PC-3 (cell line): ENCODE measurements around the gene CXXC5.

Source experiments
- CTCF ChIP-seq: fragments of 300-600 bp; sonication (generic); conservative IDR thresholded peaks from 2 replicates; pipeline ENCODE4 v1.5.1; 2017; ENCODE audit warnings: antibody characterized with exemption, low read depth, mild to moderate bottlenecking, low read length
- EZH2 ChIP-seq: fragments of 300-600 bp; sonication (generic); IDR thresholded peaks from one replicate; pipeline ENCODE4 v1.6.1; 2017; ENCODE audit warnings: antibody characterized with exemption, mild to moderate bottlenecking, low read length; ENCODE audit not compliant: unreplicated experiment
- EZH2phosphoT487 ChIP-seq: fragments of 300-600 bp; sonication (generic); IDR thresholded peaks from 2 replicates; pipeline ENCODE4 v1.6.1; 2018; ENCODE audit warnings: mild to moderate bottlenecking, antibody characterized with exemption, low read length, borderline replicate concordance

GRCh38 chr5:139655727-139656271, 7.7 kb downstream of the CXXC5 start:
- no peak for TF ChIP-seq CTCF
- TF ChIP-seq EZH2phosphoT487: no peak
- TF ChIP-seq EZH2: no peak
